Activated CD4-positive, alpha-beta T cell treated with anti-CD3 and anti-CD28 coated beads, Interleukin-2, amount 50 U/mL, for 16 hours (primary cell): Measurements from ENCODE around the gene SNRPF.
"Not testable (repeated sequence)": the region's sequence is repeated elsewhere in the genome, so short reads cannot be mapped to it uniquely, and the experiment has no call there.

Source experiments
- DNase-seq: peaks from one replicate; pipeline ENCODE4 v3.0.0-alpha.2; 2020

Gene SNRPF

DNA sequence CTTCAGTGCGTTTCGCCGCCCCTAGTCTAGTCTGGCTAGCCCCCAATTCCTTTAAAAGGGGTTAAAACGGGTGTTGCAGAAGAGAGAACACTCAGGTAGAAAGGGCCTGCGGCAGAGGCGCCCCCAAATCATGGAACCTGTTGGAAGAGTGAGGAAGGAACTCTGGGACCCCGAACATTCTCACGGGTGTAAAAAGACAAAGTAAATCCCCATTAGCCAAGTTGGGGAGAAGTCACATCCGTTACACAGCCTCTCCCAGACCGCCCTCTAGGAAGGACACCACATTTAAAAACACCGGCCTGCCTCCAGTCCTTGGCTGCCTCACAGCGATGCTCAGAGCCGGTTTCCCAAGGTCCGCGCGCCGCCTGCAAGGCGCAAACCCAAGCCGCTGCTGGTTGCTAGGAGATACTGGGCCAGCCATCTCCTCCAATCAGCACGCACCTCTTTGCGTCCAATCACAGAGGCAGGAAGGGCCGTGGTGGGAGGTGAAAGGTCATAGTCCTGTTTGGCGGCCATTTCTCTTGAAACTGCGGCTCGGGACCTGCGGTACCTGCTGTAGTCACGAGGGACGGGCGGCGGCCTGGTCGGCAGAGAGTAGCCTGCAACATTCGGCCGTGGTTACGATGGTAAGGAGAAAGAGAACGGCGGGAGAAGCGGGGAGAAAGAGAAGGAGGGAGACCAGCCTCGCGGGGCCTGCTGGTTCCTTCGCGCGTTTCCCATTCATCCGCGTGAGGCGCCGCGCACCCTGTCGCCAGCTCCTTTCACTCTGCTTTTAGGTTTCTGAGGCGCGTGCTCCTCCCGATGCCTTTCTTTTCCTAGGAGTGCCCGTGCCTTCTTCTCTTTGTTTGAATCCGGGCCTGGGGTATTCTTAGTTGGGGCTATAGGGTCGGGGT, at the start of gene SNRPF:
Gene SNRPF (plus strand): TSS at position 502 of the 893 bp plus-strand sequence. CDS start 122 bp downstream, at position 624.
- peak; percentile 97 for DNase-seq

DNA sequence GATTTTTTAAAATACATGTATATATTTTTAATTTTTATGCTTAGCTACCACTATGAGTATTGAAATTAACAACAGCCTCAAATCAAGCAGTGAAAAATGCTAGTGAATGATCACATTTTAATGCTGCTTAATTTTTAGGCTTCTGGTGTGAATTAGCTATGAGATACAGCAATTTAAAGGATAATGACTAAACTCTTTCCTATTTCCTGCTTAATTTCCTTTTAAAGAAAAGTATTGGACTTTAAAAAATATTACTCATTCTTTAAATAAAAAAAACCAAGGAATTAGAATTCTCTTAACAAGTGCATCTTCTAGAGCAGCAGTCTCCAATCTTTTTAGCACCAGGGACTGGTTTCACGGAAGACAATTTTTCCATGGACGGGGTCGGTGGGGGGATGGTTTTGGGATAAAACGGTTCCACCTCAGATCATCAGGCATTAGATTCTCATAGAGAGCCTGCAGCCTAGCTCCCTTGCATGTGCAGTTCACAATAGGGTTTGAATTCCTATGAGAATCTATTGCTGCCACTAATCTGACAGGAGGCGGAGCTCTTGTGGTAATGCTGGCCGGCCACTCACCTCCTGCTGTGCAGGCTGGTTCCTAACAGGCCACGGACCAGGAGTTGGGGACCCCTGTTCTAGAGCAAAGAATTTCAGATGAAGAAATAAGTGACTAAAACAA, 49.6 kb upstream of the SNRPF start:
- DNase-seq, result no peak

DNA sequence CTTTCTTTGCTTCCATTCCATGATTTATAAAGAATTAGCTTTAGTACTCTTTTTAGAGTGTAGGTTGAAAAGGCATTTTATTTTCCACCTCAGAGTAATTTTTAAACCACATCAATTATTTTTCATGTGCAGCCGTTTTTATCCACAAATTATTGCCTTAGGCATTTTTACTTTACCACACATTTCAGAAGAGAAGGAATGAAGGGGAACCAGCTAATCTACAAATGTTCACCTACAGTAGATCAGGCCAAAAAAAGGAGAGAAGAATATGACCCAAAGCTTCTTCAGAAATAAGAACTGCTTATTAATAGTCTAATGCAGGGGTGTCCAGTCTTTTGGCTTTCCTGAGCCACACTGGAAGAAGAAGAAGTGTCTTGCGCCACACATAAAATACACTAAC, 48.3 kb upstream of the SNRPF start:
- DNase-seq, result no peak

DNA sequence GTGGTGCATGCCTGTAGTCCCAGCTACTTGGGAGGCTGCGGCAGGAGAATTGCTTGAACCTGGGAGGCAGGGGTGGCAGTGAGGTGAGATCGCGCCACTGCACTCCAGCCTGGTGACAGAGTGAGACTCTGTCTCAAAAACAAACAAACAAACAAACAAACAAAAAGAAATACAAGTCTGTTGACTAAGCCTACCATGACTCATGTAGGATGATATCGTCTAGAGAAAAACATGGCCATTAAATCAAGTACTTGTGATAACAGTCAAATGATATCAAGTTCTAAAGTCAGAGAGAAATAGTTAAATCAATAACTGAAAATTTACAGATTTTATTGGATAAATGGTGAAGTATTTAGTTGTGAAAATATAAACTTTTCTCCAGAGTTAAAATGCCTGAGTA, 46.6 kb upstream of the SNRPF start:
- DNase-seq, result not testable (repeated sequence)

DNA sequence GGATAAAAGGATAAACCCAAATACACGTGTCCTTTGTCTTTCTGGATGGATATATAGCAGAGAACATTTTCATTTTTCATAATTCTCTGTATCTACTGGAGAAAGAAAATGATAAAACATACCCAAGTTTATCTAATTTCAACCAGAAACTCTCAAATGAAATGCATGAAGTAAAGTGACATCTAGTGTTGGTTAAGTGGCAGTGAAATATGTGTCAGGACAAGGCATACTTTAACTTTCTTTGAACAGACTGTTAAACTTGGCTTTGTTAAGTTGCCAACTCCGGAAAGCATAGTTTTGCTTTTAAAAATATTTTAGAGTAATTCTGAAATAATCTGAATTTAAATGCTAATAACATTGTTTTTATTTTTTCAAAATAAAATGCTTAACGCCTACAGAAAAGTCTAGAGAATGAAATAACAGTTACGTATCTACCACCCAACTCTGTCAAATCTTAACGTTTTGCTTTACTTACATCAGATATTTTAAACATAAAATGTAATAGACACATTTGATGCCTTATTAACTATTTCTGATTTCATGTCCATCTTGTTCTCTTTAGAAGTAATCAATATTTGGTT, 43.0 kb upstream of the SNRPF start:
- no peak for DNase-seq

DNA sequence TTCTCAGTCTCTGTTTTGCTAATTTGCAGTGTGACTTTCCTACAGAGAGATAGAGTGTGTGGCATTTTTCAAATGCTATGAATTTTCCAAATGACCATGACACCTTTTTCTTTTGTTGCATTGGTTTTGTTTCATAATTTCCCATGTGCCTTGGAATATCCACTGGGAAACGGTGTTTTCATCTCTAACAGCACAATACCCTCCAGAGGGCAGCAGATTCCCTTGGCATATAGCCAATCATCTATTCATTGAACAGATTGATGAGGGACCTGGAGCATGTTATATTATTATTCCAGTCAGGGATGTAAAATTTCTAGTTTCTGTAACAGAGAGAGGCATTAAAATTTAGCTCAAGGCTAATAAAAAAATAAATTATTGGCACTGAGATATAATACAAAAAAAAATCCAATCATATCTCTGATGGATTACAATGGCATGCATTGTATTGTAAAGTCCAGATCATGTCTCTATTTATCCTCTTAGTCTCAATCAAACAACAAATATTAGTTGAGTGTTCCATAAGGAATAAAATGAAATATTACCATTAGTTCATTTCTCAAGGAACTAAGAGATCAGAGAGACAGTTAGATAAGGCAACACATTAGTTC, 38.6 kb upstream of the SNRPF start:
- DNase-seq, result no peak

DNA sequence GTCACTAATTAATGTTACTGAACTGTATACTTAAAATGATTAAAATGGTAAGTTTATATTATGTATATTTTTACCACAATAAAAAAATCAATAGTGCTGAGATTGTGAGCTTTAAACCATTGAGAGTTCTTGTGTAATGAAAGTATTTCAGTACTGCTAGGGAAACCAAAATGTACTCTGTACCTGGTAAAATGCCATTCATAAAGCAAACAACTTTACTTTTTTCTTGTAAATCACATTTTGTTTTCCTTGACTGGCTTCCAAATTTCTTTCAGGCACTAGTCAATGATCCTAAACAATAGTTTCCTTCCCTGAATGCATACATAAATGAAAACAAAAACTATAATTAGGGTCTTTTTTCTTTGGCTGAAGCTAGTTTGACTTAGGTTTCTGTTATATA, 29.4 kb upstream of the SNRPF start:
- DNase-seq, result no peak

DNA sequence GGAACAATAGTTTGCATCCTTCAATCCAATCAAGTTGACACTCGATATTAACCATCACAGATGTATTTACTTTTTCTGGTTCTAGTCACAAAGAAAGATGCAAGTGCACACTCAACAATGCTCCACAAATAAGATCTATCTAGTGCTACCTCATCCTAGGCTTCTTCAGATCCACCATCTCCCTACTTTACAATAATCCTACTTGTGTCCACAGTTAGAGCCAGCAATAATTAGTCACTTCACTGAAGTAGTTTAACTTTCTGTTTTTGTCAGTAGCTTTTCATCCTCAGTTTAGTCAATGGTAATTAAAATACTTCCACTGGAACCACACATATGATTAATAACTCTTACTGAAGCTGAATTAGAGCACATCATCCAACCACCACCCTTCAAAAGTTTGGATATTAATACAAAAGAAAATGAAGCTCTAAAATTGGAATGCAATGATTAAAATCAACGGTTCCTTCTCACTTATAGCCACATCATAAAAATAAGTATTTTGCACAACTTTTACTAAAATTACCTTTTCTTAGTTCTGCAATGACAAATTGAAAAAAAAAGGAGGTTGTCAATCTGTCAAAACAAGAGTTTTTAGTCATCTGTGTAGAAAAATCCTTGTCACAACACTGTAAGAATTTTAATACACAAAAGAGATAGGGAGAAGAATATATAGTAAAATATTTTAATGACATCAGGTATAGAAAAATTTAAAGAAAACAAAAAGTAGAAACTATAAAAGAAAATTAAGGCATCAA, 28.2 kb upstream of the SNRPF start:
- peak; percentile 57 for DNase-seq

DNA sequence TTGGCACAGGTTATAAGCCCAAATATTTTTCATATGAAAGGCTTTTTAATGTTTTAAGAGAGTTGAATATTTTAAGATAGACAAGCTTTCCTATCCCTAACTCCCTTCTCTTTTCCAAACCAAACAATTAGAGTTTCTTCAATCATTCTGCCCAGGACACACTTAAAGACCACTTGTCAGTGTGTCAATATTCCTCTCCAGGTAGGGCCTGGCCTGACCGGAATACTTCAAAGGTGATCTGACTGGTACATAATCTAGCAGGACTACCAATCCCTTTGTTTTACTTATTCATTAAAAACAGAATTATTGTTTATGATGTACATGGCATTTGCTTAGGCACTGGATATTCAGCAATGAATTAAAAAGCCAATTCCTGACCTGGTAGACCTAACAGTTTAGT, 24.2 kb upstream of the SNRPF start:
- no peak for DNase-seq

DNA sequence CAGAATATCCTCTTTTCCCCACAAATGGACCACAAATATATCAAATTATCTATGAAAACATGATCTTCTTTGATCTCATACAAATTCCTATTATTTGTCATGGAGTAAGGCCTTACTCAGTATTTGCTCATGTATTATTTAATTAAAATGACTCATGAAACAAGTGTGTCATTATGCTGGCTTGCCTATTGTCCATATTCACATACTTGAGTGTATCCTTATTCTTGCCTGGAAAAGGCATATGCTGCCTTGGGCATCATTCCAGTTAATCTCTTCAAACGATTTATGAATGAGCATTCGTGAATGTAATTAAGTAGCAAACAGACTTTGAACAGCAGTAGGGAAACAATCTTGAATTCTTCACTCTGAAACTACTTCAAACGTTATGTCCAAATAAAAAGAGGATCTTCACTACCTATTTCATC, 22.6 kb upstream of the SNRPF start:
- DNase-seq, result no peak

DNA sequence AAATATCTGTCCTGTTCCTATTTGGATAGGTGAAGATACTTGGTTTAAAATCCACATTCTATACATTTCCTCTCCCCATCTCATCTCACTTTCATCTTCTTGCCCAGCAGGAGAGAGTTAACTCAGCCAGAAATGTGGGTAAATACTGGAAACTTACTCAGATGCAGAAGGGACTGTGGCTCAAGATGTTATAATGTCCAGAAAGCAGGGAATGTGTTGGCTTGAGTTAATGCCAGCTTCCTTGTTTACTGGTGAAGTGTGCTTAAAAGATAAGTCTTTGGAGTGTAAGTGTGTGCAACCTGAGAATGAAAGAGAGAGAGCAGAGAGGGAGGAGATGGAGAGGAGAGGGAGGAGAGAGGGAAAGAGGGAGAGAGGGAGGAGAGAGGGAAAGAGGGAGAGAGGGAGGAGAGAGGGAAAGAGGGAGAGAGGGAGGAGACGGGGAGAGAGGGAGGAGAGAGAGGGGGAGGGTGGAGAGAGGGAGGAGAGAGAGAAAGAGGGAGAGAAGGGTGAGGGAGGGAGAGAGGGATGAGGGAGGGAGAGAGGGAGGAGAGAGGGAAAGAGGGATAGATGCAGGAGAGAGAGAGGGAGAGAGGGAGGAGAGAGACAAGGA, 22.0 kb upstream of the SNRPF start:
- DNase-seq, result no peak

DNA sequence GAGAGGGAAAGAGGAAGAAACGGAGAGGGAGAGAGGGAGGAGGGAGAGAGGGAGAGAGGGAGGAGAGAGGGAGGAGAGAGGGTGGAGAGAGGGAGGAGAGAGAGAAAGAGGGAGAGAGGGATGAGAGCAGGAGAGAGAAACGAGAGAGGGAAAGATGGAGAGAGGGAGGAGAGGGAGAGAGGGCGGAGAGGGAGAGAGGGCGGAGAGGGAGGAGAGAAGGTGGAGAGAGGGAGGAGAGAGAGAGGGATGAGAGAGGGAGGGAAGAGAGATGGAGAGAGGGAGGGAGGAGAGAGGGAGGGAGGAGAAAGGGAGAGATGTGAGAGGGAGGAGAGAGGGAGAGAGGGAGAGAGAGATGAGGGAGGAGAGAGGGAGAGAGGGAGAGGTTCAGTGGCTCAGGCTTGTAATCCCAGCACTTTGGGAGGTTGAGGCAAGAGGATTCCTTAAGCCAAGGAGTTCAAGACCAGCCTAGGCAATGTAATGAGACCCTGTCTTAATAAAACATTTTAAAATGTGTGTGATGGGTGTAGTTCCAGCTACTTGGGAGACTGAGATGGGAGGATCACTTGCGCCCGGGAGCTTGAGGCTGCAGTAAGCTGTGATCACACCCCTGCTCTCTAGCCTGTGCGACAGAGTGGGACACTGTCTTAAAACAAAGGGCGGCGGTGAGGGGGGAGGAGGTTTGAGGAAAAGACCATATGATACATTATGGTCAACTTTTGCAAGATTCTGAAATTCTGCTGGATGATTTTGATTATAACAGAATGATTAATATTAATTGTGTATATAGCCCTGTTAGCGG, 21.3 kb upstream of the SNRPF start:
- DNase-seq, result no peak

DNA sequence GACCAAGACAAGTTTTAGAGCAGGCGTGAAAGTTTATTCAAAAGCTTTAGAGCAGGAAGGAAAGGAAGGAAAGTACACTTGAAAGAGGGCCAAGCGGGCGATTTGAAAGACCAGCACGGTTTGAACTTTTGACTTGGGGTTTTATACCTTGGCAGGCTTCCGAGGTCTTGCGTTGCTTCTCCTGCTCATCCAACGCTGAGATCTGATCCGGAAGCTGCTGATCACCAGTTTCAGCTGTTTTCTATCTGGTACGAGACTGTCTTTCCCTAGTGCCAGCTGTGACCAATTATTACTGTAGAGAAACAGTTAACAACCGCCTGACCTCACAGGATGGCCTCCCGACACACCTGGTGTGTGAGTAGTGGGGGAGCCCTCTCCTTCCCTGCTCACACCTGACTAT, 20.6 kb upstream of the SNRPF start:
- DNase-seq, result no peak

DNA sequence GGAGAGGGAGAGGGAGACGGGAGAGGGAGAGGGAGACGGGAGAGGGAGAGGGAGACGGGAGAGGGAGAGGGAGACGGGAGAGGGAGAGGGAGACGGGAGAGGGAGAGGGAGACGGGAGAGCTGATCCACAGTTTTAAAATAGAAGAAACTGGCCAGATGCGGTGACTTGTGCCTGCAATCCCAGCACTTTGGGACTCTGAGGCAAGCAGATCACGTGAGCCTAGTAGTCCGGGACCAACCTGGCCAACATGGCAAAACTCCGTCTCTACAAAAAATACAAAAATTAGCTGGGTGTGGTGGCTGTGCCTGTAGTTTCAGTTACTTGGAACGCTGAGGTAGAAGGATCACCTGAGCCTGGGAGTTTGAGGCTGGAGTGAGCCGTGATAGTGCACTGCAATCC, 16.3 kb upstream of the SNRPF start:
- not testable (repeated sequence) for DNase-seq

DNA sequence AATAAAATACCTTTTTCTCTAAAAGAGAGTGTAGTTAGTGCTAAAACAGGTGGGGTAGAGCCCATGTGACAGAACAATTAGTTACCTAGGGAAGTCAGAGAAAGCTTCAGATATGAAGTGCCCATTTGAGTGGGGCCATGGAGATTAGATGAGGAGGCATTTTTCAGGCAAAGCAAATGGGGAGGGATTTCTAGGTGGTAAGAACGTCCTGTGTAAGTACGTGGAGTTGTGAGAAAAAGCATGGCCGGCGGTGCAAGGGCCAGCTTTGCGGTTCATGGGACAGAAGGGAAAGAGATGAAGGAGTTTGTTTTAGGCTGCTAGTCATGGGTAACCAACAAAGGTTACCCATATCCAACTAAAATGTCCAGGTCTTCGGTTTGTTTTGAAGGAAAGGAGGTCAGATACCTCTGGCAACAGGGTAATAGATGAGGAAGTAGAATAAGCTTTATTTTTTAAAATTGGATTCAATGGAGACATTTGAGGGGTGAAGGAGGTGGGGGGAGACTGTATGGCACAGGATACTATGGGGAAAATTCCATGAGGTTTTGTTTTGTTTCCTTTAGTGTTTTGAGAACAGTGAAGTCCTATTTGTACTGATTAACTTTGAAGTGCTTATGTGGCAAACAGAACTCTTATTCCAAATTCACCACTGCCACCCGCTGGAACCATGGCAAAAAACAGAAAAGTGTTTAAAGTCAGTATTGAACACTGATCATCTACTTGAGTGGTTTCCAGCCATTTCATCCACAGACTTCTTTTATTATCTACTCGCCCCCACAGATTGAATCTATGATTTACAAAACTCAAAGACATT, 10.0 kb upstream of the SNRPF start:
- DNase-seq, result peak; percentile 19

DNA sequence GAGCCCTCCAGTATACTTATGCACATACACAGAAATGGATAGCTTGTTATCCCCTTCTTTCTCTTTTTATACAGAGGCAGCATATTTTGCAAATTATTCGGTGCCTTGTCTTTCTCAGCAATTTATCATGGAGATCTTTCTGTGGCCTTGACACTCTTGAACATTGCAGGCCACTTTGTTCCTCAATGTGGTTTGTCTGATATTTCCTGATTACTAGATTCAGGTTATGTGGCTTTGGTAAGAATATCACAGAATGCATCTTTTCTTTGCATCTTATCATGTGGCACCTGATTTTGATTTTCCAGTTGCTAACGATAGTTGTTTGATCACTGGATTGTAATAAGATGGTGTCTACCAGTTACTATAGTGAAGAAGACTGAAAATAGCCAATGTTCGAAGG, 7.1 kb upstream of the SNRPF start:
- no peak for DNase-seq

DNA sequence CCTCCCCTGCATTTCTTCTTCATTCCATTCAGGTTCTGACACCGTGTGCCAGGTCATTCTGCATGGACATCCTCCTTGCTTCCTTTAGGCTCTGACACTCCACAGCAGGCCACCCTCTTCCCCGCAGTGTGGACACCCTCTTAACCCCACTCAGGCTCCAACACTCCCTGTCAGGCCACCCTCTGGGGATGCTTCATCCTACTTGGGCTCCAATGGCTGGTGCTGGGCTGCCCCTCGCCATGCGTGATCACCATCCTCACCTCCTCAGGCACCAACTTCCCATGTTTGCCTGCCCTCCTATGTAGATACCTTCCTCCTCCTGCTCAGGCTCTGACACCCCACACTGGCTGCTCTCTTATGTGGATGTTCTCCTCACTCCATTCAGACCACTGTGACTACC, 6.6 kb upstream of the SNRPF start:
- DNase-seq, result no peak

DNA sequence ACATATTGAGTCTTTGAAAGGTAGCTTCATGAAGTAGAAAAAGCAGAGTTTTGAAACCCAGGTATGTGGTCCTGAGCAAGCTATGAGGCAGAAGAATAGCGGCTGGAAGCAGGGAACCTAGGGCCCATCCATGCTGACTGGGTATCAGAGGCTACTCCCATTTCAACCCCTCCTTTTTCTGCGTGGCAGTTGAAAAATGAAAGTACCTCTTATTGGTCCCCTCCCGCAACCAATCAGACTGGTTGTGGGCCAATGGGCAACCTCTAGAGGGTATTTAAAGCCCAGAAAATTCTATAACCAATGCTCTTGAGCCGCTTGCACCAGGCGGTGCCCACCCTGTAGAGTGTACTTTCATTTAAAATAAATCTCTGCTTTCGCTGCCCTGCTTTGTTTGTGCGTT, 1.6 kb upstream of the SNRPF start:
- DNase-seq, result no peak

DNA sequence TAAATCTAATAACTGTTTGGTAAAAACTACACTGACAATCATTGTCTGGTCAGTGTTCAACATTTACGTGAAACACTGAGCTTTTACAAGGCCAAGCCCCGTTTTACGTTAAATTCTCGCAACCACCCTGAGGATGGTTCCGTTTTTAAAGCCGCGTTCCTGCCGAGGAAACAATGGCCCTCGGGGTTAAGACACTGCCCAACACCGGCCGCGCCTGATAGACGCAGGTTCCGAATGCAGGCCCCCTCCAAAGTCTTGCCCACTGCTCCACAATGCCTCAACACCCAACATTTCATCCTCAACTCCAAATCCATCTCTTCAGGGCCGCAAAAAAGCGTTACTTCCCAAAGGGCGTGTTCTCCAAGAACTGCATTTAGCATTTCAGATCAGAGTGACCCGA, 953 bp upstream of the SNRPF start:
- DNase-seq, result no peak

DNA sequence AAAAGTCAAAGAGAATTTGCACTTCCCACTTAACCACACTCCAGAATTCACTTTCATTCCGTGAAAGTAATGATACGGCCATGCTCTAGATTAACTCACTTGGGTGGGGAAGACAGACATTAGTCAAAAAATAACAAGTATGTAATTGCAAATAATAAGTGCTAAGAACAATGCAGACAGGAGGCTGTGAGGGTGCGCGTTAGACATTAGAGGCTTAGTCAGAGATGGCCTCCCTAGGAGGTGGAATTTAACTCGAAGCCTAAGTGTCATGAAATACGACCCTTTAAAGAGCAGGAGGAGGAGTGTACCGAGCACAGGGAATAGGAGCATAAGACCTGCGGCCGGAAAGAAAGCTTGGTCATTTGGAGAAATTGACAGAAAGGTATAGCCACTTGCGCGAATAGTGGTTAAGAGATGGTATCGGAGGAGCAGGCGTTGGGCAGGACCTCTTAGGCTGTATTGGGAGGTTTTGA, 628 bp downstream of the SNRPF start:
- peak; percentile 54 for DNase-seq
